Fibroblast of the aortic adventitia (primary cell): ENCODE measurements around the gene AFTPH. TPM values are rescaled to one million over a fixed set of nuclear protein-coding genes. Genes with fewer than 3 reads are reported as not detected.

Source experiments
- DNase-seq: peaks from one replicate; pipeline ENCODE4 v3.0.0-alpha.2; 2010; ENCODE audit warnings: low read depth
- H3K4me3 ChIP-seq: 2 replicates; pipeline ENCODE4 v1.5.1; 2011; ENCODE audit warnings: low read depth, mild to moderate bottlenecking, control low read depth, low read length, moderate library complexity
- total RNA-seq: library from RNA; depleted of rRNA; stranded (reverse); fragments of >200 nt; gene quantifications from 2 replicates; pipeline ENCODE4 v1.2.3, GENCODE V29; 2012; ENCODE audit warnings: low replicate concordance
- TF ChIP-seq, protein P1 (sequence below): IDR thresholded peaks from 2 replicates; pipeline ENCODE4 v1.5.1; 2011; ENCODE audit warnings: mild to moderate bottlenecking, low read length, control low read depth, inconsistent platforms; ENCODE audit not compliant: insufficient read depth

AFTPH gene
- total RNA-seq, 1 donor, result 23.6 TPM

DNA sequence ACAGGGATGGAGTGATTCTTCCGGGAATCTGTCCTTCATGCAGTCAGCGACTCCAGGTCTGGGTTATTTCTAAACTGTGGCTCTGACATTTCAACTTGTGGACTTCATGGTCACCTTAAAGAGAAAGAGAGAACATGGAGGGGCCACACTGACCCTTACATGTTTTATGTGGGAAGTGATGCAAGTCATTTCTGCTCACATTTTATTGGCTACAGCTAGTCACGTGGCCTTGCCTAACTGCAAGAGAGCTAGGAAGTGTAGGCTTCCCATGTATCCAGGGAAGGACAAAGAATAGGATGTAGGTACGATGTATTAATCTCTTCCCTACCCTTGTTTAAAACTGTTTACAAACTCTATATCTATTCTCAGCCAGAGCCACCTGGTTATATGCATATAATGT is 30.3 kb upstream of the AFTPH start:
- DNase-seq, result no peak
- TF ChIP-seq, protein P1, sequence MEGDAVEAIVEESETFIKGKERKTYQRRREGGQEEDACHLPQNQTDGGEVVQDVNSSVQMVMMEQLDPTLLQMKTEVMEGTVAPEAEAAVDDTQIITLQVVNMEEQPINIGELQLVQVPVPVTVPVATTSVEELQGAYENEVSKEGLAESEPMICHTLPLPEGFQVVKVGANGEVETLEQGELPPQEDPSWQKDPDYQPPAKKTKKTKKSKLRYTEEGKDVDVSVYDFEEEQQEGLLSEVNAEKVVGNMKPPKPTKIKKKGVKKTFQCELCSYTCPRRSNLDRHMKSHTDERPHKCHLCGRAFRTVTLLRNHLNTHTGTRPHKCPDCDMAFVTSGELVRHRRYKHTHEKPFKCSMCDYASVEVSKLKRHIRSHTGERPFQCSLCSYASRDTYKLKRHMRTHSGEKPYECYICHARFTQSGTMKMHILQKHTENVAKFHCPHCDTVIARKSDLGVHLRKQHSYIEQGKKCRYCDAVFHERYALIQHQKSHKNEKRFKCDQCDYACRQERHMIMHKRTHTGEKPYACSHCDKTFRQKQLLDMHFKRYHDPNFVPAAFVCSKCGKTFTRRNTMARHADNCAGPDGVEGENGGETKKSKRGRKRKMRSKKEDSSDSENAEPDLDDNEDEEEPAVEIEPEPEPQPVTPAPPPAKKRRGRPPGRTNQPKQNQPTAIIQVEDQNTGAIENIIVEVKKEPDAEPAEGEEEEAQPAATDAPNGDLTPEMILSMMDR, result no peak
- H3K4me3 ChIP-seq, result no peak overlapping the region

DNA sequence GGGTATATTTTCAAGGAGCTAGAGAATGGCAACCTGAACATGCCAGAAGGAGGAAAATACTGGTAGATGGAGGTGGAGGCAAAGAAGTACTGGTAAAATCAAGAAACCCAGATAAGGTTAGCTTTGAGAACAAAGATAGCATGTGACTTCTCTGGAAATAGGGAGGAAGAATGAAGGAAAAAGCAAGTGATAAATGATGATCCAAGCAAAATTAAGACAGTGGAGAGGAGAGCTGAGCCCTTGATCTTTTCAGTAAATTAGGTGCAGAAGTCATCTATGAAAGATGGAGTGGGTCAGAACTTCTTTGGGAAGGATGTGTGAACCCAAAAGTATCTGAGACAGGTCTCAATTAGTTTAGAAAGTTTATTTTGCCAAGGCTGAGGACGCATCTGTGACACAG is 25.7 kb upstream of the AFTPH start:
- no peak for DNase-seq
- TF ChIP-seq, protein P1, result no peak

DNA sequence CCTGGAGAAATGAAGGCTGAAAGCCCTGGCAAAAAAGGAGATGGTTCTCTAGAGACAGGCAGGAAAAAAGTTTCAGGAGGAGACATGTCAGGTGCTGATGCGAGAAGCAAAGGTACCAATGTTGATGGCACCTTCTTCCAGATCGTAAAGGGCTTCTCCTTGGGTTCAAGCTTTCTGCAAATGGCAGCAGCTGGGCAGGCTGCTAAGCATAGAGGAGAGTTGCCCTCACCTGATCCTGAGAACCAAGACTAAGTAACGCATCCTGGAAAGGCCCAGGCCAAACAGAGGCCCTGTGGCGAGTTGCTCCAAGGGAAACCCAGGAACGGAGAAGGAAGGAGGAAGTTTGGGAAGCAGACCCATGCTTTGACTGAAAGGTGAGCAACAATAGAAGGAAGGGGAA is 23.6 kb upstream of the AFTPH start:
- TF ChIP-seq, protein P1, result no peak

More for the DNA sequence above, 25.7 kb upstream of the AFTPH start:
- H3K4me3 ChIP-seq, result no peak overlapping the region

DNA sequence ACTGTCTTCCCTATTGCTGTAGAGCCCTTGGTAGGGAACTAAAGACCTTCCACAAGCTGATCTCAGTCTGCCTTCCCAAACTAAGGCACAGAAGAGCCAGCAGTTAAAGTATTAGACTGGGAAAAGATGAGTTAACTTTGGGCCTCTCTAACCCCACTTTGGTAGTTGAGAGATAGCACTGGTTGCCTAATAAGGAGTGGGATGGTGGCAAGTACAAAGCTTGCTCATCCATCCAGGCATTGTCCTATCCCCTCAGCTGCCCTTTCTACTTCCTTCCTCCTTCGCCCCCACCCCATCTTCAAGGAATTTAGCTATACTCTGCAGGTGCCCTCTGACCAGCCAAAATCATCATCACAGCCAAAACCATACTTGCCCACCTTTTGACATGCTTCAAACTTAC is 22.2 kb upstream of the AFTPH start:
- no peak for DNase-seq
- H3K4me3 ChIP-seq, result no peak overlapping the region
- TF ChIP-seq, protein P1, result no peak

More for the DNA sequence above, 23.6 kb upstream of the AFTPH start:
- DNase-seq, result no peak
- H3K4me3 ChIP-seq, result no peak overlapping the region

DNA sequence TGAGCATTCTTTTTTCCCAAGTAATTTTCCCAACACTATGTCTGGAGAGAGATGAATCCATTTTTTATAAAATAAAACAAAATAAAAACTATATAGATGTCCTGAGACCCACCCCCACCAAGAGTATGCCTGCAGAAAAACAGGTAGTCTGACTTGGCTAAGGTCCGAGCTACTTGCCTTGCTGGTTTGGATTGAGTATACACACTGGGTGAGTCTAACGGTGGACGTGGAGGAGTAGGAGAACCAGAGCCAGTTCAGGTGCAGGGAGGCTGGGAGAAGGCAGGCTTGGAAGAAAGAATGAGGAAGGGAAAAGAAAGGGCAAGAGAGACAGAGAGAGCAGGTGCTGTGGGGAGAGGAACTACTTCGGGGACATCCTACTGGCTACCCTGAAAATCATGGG is 21.3 kb upstream of the AFTPH start:
- DNase-seq, result no peak

DNA sequence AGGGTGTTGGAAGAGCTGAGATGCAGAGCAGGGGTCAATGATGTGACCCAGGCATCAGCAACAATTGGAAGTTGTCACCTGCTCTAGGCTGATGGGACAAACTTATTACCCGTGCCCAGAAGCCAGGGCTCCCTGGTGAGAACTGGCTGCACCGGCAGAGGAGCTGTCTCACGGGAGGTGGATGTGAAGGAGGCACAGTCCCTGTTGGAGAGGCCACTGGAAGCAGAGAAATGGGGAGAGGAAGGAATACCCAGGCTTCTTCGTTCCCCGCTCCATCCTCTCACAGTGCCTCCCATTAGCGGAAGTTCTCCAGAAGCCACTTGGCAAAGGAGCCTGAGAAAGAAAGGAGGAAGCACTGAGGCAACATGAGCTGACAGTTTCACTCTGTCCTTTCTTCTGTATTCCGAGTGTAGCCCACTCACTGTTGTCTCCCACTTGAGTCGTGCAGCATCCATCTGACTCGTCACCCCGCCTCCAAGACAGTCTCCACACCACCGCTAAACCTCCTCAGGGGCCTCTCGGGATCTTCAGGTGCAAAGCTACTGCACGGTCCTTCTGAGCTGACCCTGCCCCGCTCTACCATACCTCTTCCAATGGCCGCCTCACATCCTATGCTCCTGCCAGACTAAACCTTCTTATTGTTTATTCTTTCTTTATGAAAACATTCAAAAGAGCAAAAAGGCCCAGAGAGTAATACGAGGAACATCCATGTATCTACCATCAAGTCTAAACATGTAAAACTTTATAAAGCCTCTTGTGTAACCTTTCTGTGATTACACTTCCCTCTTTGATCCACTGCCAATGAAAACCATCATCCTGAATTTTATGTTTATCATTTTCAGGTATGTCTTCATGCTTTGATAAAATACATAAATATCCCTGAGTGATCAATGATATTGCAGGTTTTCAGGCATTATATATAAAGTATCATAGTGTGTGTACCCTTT is 19.1 kb upstream of the AFTPH start:
- no peak for DNase-seq

More for the DNA sequence above, 21.3 kb upstream of the AFTPH start:
- TF ChIP-seq, protein P1, result no peak
- H3K4me3 ChIP-seq, result no peak overlapping the region

More for the DNA sequence above, 19.1 kb upstream of the AFTPH start:
- H3K4me3 ChIP-seq, result no peak overlapping the region
- TF ChIP-seq, protein P1, result no peak
